Uterus (tissue), 4 donors: ENCODE results near the gene RNASE13. TPM values are rescaled to one million over a fixed set of nuclear protein-coding genes. Genes with fewer than 3 reads are reported as not detected.

ENCODE experiments used
- DNase-seq, 2 donors: peaks; one replicate each; pipeline ENCODE4 v3.0.0-alpha.2; 2019 to 2020
- H3K27ac ChIP-seq, 2 donors: fragments of 200-600 bp; sonication (generic); 1 replicate in 1 of 2; 2 replicates in 1 of 2; pipeline ENCODE4 v1.5.1; 2016 to 2018
- H3K27me3 ChIP-seq, 2 donors: fragments of 200-600 bp; sonication (generic); one replicate each; pipeline ENCODE4 v1.5.1; 2018 to 2019; ENCODE audit warnings: control low read depth in 1 of 2
- H3K36me3 ChIP-seq, 2 donors: fragments of 200-600 bp; sonication (generic); one replicate each; pipeline ENCODE4 v1.5.1; 2019; ENCODE audit warnings: control low read depth in 1 of 2
- H3K4me1 ChIP-seq, 2 donors: fragments of 200-600 bp; sonication (generic); one replicate each; pipeline ENCODE4 v1.5.1; 2018 to 2019; ENCODE audit warnings: control low read depth in 1 of 2
- H3K4me3 ChIP-seq, 2 donors: fragments of 200-600 bp; sonication (generic); 1 replicate in 1 of 2; 2 replicates in 1 of 2; pipeline ENCODE4 v1.5.1; 2018 to 2019; ENCODE audit warnings: mild to moderate bottlenecking in 1 of 2
- H3K9me3 ChIP-seq, 2 donors: fragments of 200-600 bp; sonication (generic); one replicate each; pipeline ENCODE4 v1.5.1; 2019; ENCODE audit warnings: control low read depth in 1 of 2
- POLR2A ChIP-seq, 2 donors: fragments of 450-650 bp; IDR thresholded peaks; one replicate each; pipeline ENCODE4 v1.6.1; 2016; ENCODE audit warnings: antibody characterized with exemption in 2 of 2, mild to moderate bottlenecking in 1 of 2, moderate library complexity in 1 of 2
- intact Hi-C: fragments of 100-400 bp; cut with DNase I; formaldehyde crosslinking; loops from one replicate; pipeline ENCODE4 v1.15.1; 2023; ENCODE audit warnings: low total_unique reads
- total RNA-seq, 4 donors: library from RNA; depleted of rRNA in 3 of 4; stranded (reverse); fragments of >200 nt in 3 of 4; gene quantifications; one replicate each; pipeline versions ENCODE4 v1.1.0 to v1.2.4, GENCODE V29; 2014 to 2023
- TF ChIP-seq, protein P1 (sequence below), 4 experiments: fragments of 200-600 bp in 2 of 4; fragments of 450-650 bp in 2 of 4; sonication (generic) in 2 of 4; IDR thresholded peaks; one replicate each; pipeline ENCODE4 v1.5.1; 2016 to 2019; ENCODE audit warnings: antibody characterized with exemption in 4 of 4, mild to moderate bottlenecking in 2 of 4, moderate library complexity in 1 of 4
- donor health status: DM: yes; HTN: yes; CAD: no.

RNASE13 gene
- total RNA-seq, 4 donors from 2014 or later = not detected

DNA sequence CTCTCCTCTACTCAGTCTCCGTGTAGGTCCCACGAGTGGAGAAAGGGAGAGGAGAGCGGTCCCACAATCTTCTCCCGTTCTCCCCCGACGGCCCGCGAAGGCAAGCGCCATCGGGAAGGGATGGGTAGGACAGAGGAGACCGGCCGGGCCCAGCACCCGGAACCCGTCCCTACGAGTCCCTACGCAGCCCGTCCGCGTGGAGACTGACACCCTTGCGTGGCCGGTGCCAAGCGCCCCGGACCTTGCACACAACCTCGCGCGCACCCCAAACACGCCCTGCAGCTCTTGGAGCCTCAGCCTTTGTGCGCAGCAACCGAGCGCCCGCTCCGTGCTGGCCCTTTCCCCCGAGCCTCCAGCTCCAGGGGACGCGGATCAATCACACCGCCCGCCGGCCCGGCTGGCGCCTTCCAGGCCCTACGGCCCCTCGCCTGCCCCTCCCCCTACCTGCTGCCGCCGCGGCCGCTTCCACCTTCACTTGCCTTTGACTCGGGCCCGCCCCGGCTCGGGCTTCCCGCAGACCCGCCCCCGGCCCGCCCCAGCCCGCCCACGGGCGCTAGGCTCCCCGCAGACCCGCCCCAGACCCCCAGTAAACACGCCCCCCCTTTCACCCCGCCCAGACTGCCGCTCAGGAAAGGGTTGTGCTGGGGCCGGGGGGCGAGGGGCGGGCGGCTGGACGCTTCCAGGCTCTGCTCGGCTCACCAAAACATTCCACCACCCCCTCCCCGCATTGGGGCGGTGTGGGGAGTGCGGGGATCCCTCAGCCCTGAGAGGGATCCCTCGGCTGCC, 9.8 kb downstream of the RNASE13 start, which contains the start of gene NDRG2:
NDRG2 (minus strand) TSS at position 477 of the 786 bp plus-strand sequence. CDS start 1,746 bp downstream, outside the sequence.
- H3K4me1 ChIP-seq = peaks cover 5 to 12% of the 10 kb centered on the region in 2 donors
- no peaks in the 10 kb centered on the region for H3K27me3 ChIP-seq
- H3K9me3 ChIP-seq = no peaks in the 10 kb centered on the region
- no peaks in the 10 kb centered on the region for H3K36me3 ChIP-seq
- H3K4me3 ChIP-seq = peak within 1 kb of the TSS; percentile 84 to 96
- H3K27ac ChIP-seq = peak within 1 kb of the TSS; percentile 99
- intact Hi-C loops = no loop called here
- TF ChIP-seq POLR2A (IDR thresholded peaks at IDR 0.05) = peak; percentile 57 to 68
- TF ChIP-seq, protein P1, sequence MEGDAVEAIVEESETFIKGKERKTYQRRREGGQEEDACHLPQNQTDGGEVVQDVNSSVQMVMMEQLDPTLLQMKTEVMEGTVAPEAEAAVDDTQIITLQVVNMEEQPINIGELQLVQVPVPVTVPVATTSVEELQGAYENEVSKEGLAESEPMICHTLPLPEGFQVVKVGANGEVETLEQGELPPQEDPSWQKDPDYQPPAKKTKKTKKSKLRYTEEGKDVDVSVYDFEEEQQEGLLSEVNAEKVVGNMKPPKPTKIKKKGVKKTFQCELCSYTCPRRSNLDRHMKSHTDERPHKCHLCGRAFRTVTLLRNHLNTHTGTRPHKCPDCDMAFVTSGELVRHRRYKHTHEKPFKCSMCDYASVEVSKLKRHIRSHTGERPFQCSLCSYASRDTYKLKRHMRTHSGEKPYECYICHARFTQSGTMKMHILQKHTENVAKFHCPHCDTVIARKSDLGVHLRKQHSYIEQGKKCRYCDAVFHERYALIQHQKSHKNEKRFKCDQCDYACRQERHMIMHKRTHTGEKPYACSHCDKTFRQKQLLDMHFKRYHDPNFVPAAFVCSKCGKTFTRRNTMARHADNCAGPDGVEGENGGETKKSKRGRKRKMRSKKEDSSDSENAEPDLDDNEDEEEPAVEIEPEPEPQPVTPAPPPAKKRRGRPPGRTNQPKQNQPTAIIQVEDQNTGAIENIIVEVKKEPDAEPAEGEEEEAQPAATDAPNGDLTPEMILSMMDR (IDR thresholded peaks at IDR 0.05) = peak in 1 of 4 experiments; percentile 21
- DNase-seq = peak; percentile 88 to 89

DNA sequence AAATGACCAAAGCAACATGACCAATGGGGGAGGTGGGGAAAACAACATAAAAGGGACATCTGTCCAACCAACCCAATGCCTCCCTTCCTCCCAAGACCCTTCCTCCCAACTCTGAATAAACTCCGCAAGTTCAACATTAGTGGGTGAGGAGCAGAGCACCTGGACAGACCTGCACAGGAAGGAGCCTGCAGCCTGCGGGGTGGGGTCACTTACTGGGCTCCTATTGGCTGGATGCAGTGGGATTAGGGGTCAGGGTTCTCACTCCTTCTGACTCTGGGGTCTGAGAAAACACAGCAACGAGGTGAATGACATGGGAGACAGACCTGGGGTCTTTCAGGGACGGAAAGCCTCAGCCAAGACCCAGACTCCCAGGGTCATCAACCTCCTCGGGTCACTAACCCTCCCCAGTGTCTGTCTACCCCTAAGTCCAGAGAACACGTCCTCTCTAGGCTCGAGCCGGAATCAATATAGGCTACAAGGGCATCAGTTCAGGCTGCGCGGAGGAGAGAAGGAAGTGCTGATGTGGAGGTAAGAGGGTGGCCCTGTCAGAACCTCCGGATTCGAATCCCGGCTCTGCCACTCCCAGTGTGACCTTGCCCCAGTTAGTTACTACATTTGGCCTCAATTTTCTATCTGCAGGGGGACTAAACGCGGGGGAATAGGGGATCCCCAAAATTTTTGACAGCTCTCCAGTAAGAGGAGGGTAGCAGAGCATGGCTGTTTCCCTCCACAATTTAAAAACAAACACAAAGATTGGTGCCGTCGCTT, 10.6 kb downstream of the RNASE13 start:
- intact Hi-C loops = no loop called here
- no peaks in the 10 kb centered on the region for H3K27me3 ChIP-seq
- peaks cover 5 to 12% of the 10 kb centered on the region in 2 donors for H3K4me1 ChIP-seq
- peak overlapping the region; percentile 84 to 96 for H3K4me3 ChIP-seq
- H3K36me3 ChIP-seq = no peaks in the 10 kb centered on the region
- TF ChIP-seq POLR2A (IDR thresholded peaks at IDR 0.05) = no peak
- TF ChIP-seq, protein P1 (IDR thresholded peaks at IDR 0.05) = no peak
- H3K27ac ChIP-seq = peak overlapping the region; percentile 99
- H3K9me3 ChIP-seq = no peaks in the 10 kb centered on the region
- DNase-seq = no peak

DNA sequence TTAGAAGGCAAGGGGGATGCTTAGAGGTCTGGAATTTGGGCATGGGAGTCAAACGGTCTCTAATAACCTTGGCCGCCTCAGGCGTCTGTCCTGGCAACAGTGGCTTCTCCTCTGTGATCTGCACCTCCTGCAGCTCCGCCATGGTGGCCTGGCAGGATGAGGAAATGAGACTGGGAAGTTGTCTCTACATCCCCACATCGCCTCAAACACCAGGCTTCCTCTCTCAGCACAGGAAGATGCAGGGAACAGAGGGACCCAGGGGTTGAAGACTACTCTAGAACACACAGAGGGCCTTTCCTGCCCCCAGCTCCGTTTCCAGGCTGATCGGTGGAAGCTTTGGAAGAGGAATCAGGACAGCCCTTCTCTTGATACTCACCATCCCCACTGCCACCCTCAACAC, 11.4 kb downstream of the RNASE13 start:
- Histone ChIP-seq H3K4me3 (peak overlapping the region; percentile 84 to 96), H3K36me3 (no peaks in the 10 kb centered on the region), H3K27me3 (no peaks in the 10 kb centered on the region), H3K4me1 (peaks cover 5 to 12% of the 10 kb centered on the region in 2 donors), H3K9me3 (no peaks in the 10 kb centered on the region), H3K27ac (peak overlapping the region; percentile 99)
- intact Hi-C loops = no loop called here
- TF ChIP-seq, protein P1 (IDR thresholded peaks at IDR 0.05) = no peak
- no peak for TF ChIP-seq POLR2A (IDR thresholded peaks at IDR 0.05)
- DNase-seq = no peak

DNA sequence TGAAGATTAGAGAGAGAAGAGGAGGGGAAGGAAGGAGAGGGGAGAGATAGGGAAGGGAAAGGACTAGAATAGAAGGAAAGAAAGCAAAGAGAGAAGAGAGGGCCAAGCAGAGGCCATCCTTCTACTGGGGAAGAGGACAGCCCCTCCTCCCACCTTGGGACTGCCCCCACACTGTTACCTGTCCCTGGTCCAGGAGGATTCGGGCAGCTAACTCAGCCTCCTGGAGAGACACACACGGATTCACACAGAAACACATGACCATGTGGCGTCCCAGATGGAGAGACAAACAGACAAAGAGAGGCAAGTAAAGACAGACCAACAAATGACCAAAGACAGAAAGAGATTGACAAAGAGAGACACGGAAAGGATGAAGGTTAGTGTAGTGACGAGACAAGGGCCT, 11.9 kb downstream of the RNASE13 start:
- intact Hi-C loops = no loop called here
- Histone ChIP-seq H3K9me3 (no peaks in the 10 kb centered on the region), H3K4me3 (peak overlapping the region; percentile 84 to 96), H3K4me1 (peaks cover 5 to 12% of the 10 kb centered on the region in 2 donors), H3K27ac (peak overlapping the region; percentile 99), H3K27me3 (no peaks in the 10 kb centered on the region), H3K36me3 (no peaks in the 10 kb centered on the region)
- TF ChIP-seq, protein P1 (IDR thresholded peaks at IDR 0.05) = no peak
- TF ChIP-seq POLR2A (IDR thresholded peaks at IDR 0.05) = no peak
- no peak for DNase-seq
